ENCODE measurements around the gene TTN. TPM values are rescaled to one million over a fixed set of nuclear protein-coding genes. Genes with fewer than 3 reads are reported as not detected.

Gene TTN
- total and polyA plus RNA-seq, 2 experiments from 2014 or later: 12.5 to 15.7 TPM

- Histone ChIP-seq H3K4me3 (no peak overlapping the region), H4K20me1 (replicated peaks; ENCODE audit: insufficient read depth) (no peaks in the 10 kb centered on the region), H3K36me3 (ENCODE audit: insufficient read depth) (no peaks in the 10 kb centered on the region), H3K4me2 (no peak overlapping the region), H3K27me3 (ENCODE audit: insufficient read depth) (no peaks in the 10 kb centered on the region), H3K9me2 (ENCODE audit: insufficient read depth) (no peaks in the 10 kb centered on the region), H3K4me1 (ENCODE audit: insufficient read depth) (no peaks in the 10 kb centered on the region), H3K79me2 (replicated peaks; ENCODE audit: insufficient read depth) (no peaks in the 10 kb centered on the region), H3F3A (replicated peaks; ENCODE audit: low read depth) (no peaks in the 10 kb centered on the region), H3K27ac (ENCODE audit: low read depth) (no peak overlapping the region), H2AFZ (no peak overlapping the region)
- no peak for ATAC-seq
- Mint-ChIP-seq H3K4me3 (no peak overlapping the region), H3K27me3 (ENCODE audit: insufficient read depth, low read depth, poor library complexity) (no peaks in the 10 kb centered on the region), H3K27ac (no peak overlapping the region), H3K4me1 (no peaks in the 10 kb centered on the region), H3K9me3 (no peaks in the 10 kb centered on the region), H3K36me3 (ENCODE audit: low read depth) (no peaks in the 10 kb centered on the region)
- no peak for DNase-seq (ENCODE audit: low spot score)
- TF ChIP-seq NANOG (IDR thresholded peaks at IDR 0.05; ENCODE audit: borderline replicate concordance) (no peak), CTCF (conservative IDR thresholded peaks at IDR 0.05; ENCODE audit: low read depth in 2 of 2) (no peak), JUNB (IDR thresholded peaks at IDR 0.05; ENCODE audit: unreplicated experiment) (no peak), ETS1 (IDR thresholded peaks at IDR 0.05) (no peak), CREB1 (CRISPR knock-in tag; IDR thresholded peaks at IDR 0.05; ENCODE audit: low read depth) (no peak), STAT1 (IDR thresholded peaks at IDR 0.05; ENCODE audit: unreplicated experiment) (no peak), ZNF114 (CRISPR knock-in tag; IDR thresholded peaks at IDR 0.05) (no peak), REST (IDR thresholded peaks at IDR 0.05; ENCODE audit: unreplicated experiment) (no peak)
Measured at GRCh38 chr2:178811045-178811444, 3.8 kb upstream of the TTN start.

- H4K20me1 ChIP-seq (replicated peaks; ENCODE audit: insufficient read depth): no peaks in the 10 kb centered on the region
- TF ChIP-seq POLR2AphosphoS5 (IDR thresholded peaks at IDR 0.05; ENCODE audit: low read depth) (no peak), CREB1 (CRISPR knock-in tag; IDR thresholded peaks at IDR 0.05; ENCODE audit: low read depth) (no peak), CTCF (conservative IDR thresholded peaks at IDR 0.05; ENCODE audit: low read depth in 2 of 2) (no peak), JUNB (IDR thresholded peaks at IDR 0.05; ENCODE audit: unreplicated experiment) (no peak), NANOG (IDR thresholded peaks at IDR 0.05; ENCODE audit: borderline replicate concordance) (no peak), EZH2 (IDR thresholded peaks at IDR 0.05; ENCODE audit: low read depth, unreplicated experiment) (no peak), ZNF331 (CRISPR knock-in tag; IDR thresholded peaks at IDR 0.05; ENCODE audit: low read depth) (no peak), REST (IDR thresholded peaks at IDR 0.05; ENCODE audit: unreplicated experiment) (no peak)
- ATAC-seq (no peak), DNase-seq (ENCODE audit: low spot score) (no peak)
- H3K36me3 Mint-ChIP-seq (ENCODE audit: low read depth): no peaks in the 10 kb centered on the region
- no peak overlapping the region for H3K4me2 ChIP-seq
- no peaks in the 10 kb centered on the region for H3K9me2 ChIP-seq (ENCODE audit: insufficient read depth)
- H3K27ac ChIP-seq (ENCODE audit: low read depth): no peak overlapping the region
- H3K27me3 ChIP-seq (ENCODE audit: insufficient read depth): no peaks in the 10 kb centered on the region
- H3F3A ChIP-seq (replicated peaks; ENCODE audit: low read depth): no peaks in the 10 kb centered on the region
- no peaks in the 10 kb centered on the region for H3K27me3 Mint-ChIP-seq (ENCODE audit: insufficient read depth, low read depth, poor library complexity)
- H3K4me3 Mint-ChIP-seq: no peak overlapping the region
- no peak overlapping the region for H3K4me3 ChIP-seq
- H2AFZ ChIP-seq: no peak overlapping the region
- no peaks in the 10 kb centered on the region for H3K4me1 ChIP-seq (ENCODE audit: insufficient read depth)
- H3K36me3 ChIP-seq (ENCODE audit: insufficient read depth): no peaks in the 10 kb centered on the region
- no peaks in the 10 kb centered on the region for H3K4me1 Mint-ChIP-seq
- H3K27ac Mint-ChIP-seq: no peak overlapping the region
- no peaks in the 10 kb centered on the region for H3K79me2 ChIP-seq (replicated peaks; ENCODE audit: insufficient read depth)
- H3K9me3 Mint-ChIP-seq: no peaks in the 10 kb centered on the region
Measured at GRCh38 chr2:178810422-178810821, 3.2 kb upstream of the TTN start.
